Mesenchymal stem cell (in vitro differentiated cells and primary cell): ENCODE results near the gene CTNNA3.

ENCODE experiments used
- DNase-seq: peaks from one replicate; pipeline ENCODE4 v3.0.0-alpha.2; 2013
- H2AFZ ChIP-seq: one replicate; pipeline ENCODE4 v1.6.1; 2013; ENCODE audit warnings: low read depth, mild to moderate bottlenecking, control low read depth, inconsistent platforms, low read length, moderate library complexity
- H2AK5ac ChIP-seq: 2 replicates; pipeline ENCODE4 v1.6.1; 2013; ENCODE audit warnings: low read length, moderate library complexity, mild to moderate bottlenecking, inconsistent platforms; ENCODE audit not compliant: severe bottlenecking
- H2BK120ac ChIP-seq: one replicate; pipeline ENCODE4 v1.6.1; 2013; ENCODE audit warnings: low read depth, mild to moderate bottlenecking, inconsistent platforms, low read length, moderate library complexity
- H2BK12ac ChIP-seq, 2 experiments: one replicate each; pipeline ENCODE4 v1.6.1; 2013; ENCODE audit warnings: inconsistent platforms in 2 of 2, low read length in 2 of 2, mild to moderate bottlenecking in 2 of 2, moderate library complexity in 2 of 2, control low read depth in 1 of 2
- H2BK15ac ChIP-seq: one replicate; pipeline ENCODE4 v1.6.1; 2013; ENCODE audit warnings: mild to moderate bottlenecking, low read depth, inconsistent platforms; ENCODE audit not compliant: poor library complexity, severe bottlenecking
- H2BK5ac ChIP-seq: 2 replicates; pipeline ENCODE4 v1.6.1; 2013; ENCODE audit warnings: low read depth, mild to moderate bottlenecking, low read length, control low read depth, inconsistent platforms; ENCODE audit not compliant: poor library complexity, severe bottlenecking
- H3K14ac ChIP-seq, 2 experiments: one replicate each; pipeline ENCODE4 v1.6.1; 2013; ENCODE audit warnings: inconsistent platforms in 2 of 2, low read length in 2 of 2, control low read depth in 1 of 2, mild to moderate bottlenecking in 1 of 2, moderate library complexity in 1 of 2
- H3K18ac ChIP-seq, 2 experiments: one replicate each; pipeline ENCODE4 v1.6.1; 2013; ENCODE audit warnings: inconsistent platforms in 2 of 2, low read length in 2 of 2, control low read depth in 1 of 2, low read depth in 1 of 2, mild to moderate bottlenecking in 1 of 2
- H3K23ac ChIP-seq, 2 experiments: one replicate each; pipeline ENCODE4 v1.6.1; 2013; ENCODE audit warnings: inconsistent platforms in 2 of 2, low read length in 2 of 2, mild to moderate bottlenecking in 2 of 2, moderate library complexity in 2 of 2, control low read depth in 1 of 2
- H3K27ac ChIP-seq: 2 replicates; pipeline ENCODE4 v1.5.1; 2013; ENCODE audit warnings: mild to moderate bottlenecking, moderate library complexity, low read length, control low read depth, inconsistent platforms; ENCODE audit not compliant: poor library complexity, severe bottlenecking
- H3K27me3 ChIP-seq, 2 experiments: 2 replicates each; pipeline versions ENCODE4 v1.6.1 to v1.7.0; 2013; ENCODE audit warnings: low read length in 2 of 2, mild to moderate bottlenecking in 2 of 2, moderate library complexity in 2 of 2, control low read depth in 1 of 2, inconsistent platforms in 1 of 2; ENCODE audit not compliant: control insufficient read depth in 1 of 2, insufficient read depth in 1 of 2
- H3K36me3 ChIP-seq, 2 experiments: 2 replicates each; pipeline versions ENCODE4 v1.6.1 to v1.7.0; 2013; ENCODE audit warnings: low read length in 2 of 2, control low read depth in 1 of 2, inconsistent platforms in 1 of 2, low read depth in 1 of 2, mild to moderate bottlenecking in 1 of 2; ENCODE audit not compliant: insufficient read depth in 2 of 2, control insufficient read depth in 1 of 2
- H3K4ac ChIP-seq, 2 experiments: one replicate each; pipeline ENCODE4 v1.6.1; 2013; ENCODE audit warnings: inconsistent platforms in 2 of 2, low read length in 2 of 2, mild to moderate bottlenecking in 2 of 2, moderate library complexity in 2 of 2, control low read depth in 1 of 2, low read depth in 1 of 2
- H3K4me1 ChIP-seq: 2 replicates; pipeline ENCODE4 v1.6.1; 2013; ENCODE audit warnings: low read depth, low read length, control low read depth; ENCODE audit not compliant: control insufficient read depth, insufficient read depth
- H3K4me2 ChIP-seq: 2 replicates; pipeline ENCODE4 v1.6.1; 2013; ENCODE audit warnings: low read length, mild to moderate bottlenecking, inconsistent platforms; ENCODE audit not compliant: poor library complexity, severe bottlenecking
- H3K4me3 ChIP-seq, 2 experiments: 2 replicates each; pipeline versions ENCODE4 v1.5.1 to v1.7.0; 2013; ENCODE audit warnings: low read length in 2 of 2, mild to moderate bottlenecking in 2 of 2, control low read depth in 1 of 2, low read depth in 1 of 2; ENCODE audit not compliant: insufficient read depth in 1 of 2
- H3K79me1 ChIP-seq: replicated peaks from 2 replicates; pipeline ENCODE4 v1.6.1; 2013; ENCODE audit warnings: mild to moderate bottlenecking, control low read depth, low read length, inconsistent platforms; ENCODE audit not compliant: poor library complexity, severe bottlenecking
- H3K9ac ChIP-seq: 2 replicates; pipeline ENCODE4 v1.7.0; 2013; ENCODE audit warnings: mild to moderate bottlenecking, low read length, moderate library complexity
- H3K9me3 ChIP-seq: 2 replicates; pipeline ENCODE4 v1.7.0; 2013; ENCODE audit warnings: mild to moderate bottlenecking, low read length; ENCODE audit not compliant: control insufficient read depth
- H4K8ac ChIP-seq: one replicate; pipeline ENCODE4 v1.6.1; 2013; ENCODE audit warnings: inconsistent platforms, mild to moderate bottlenecking, low read length, moderate library complexity
- H4K91ac ChIP-seq: one replicate; pipeline ENCODE4 v1.6.1; 2013; ENCODE audit warnings: mild to moderate bottlenecking, low read length, inconsistent platforms
- WGBS: methylation state at CpG from one replicate; pipeline ENCODE4 v1.1.7; 2013; ENCODE audit warnings: mixed read lengths; 5-methylcytosine and 5-hydroxymethylcytosine counted together

Gene CTNNA3

DNA sequence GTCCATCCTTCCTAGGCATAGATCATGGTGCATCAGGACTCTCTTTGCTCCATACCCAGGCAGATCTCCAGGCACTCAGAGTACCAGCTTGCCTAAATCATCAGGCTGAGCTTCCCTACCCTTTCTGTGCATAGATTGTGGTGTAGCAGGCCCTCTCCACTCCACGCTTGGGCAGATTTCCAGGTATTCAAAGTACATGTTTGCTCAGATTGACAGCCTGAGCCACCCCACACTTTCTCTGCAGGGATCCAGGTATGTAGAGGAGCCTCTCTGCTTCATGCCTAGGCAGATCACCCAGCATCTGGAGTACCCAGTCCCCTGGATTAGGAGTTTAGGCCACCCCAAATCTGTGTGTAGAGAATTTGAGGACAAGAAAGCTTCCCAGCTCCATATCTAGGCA is 1727.6 kb downstream of the CTNNA3 start:
- no peaks in the 10 kb centered on the region for H3K79me1 ChIP-seq
- no peak overlapping the region for H4K91ac ChIP-seq
- H2BK15ac ChIP-seq: no peak overlapping the region
- no peak overlapping the region for H3K9ac ChIP-seq
- WGBS: 73% methylated on average over 1 of the region's 1 CpG
- no peak overlapping the region for H3K4me3 ChIP-seq
- H3K4me2 ChIP-seq: no peak overlapping the region
- no peak overlapping the region for H2BK12ac ChIP-seq
- H3K27me3 ChIP-seq: no peaks in the 10 kb centered on the region
- H3K36me3 ChIP-seq: no peaks in the 10 kb centered on the region
- no peak overlapping the region for H3K18ac ChIP-seq
- no peak overlapping the region for H3K4ac ChIP-seq
- H3K23ac ChIP-seq: no peak overlapping the region
- H3K27ac ChIP-seq: no peak overlapping the region
- H3K14ac ChIP-seq: no peak overlapping the region
- no peaks in the 10 kb centered on the region for H3K4me1 ChIP-seq
- no peak overlapping the region for H4K8ac ChIP-seq
- H2BK120ac ChIP-seq: no peak overlapping the region
- no peak for DNase-seq
- H3K9me3 ChIP-seq: peaks cover 16% of the 10 kb centered on the region
- H2BK5ac ChIP-seq: no peak overlapping the region
- no peak overlapping the region for H2AFZ ChIP-seq
- H2AK5ac ChIP-seq: no peak overlapping the region

DNA sequence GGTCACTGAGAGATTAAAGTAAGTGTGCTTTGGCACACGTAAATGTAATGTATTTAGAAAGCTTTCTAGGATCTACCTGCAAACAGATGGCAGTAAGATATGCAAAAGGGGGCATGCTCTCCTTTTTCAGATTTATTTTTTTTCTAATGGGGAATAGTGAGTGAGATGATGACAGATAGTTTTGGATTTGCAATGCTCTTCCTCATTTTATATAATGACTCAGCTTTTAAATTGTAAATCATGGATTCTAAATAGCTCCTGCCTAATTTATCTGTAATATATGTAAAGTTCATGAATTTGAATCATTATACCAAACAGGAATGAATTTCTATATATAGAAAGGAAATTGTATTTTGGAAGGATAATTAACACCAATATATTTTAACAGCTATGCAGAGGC is 1731.8 kb downstream of the CTNNA3 start:
- no peak overlapping the region for H3K14ac ChIP-seq
- H3K4me2 ChIP-seq: no peak overlapping the region
- DNase-seq: no peak
- H4K8ac ChIP-seq: no peak overlapping the region
- H3K18ac ChIP-seq: no peak overlapping the region
- no peak overlapping the region for H2BK12ac ChIP-seq
- no peak overlapping the region for H2AK5ac ChIP-seq
- no peak overlapping the region for H3K23ac ChIP-seq
- H3K4ac ChIP-seq: no peak overlapping the region
- WGBS: 78% methylated on average over 1 of the region's 1 CpG
- no peak overlapping the region for H2BK120ac ChIP-seq
- H3K79me1 ChIP-seq: no peaks in the 10 kb centered on the region
- no peak overlapping the region for H2BK15ac ChIP-seq
- no peak overlapping the region for H3K4me3 ChIP-seq
- H2AFZ ChIP-seq: no peak overlapping the region
- H3K9me3 ChIP-seq: peaks cover 15% of the 10 kb centered on the region
- no peak overlapping the region for H2BK5ac ChIP-seq
- no peaks in the 10 kb centered on the region for H3K27me3 ChIP-seq
- H4K91ac ChIP-seq: no peak overlapping the region
- no peak overlapping the region for H3K27ac ChIP-seq
- no peaks in the 10 kb centered on the region for H3K36me3 ChIP-seq
- H3K9ac ChIP-seq: no peak overlapping the region
- H3K4me1 ChIP-seq: no peaks in the 10 kb centered on the region

DNA sequence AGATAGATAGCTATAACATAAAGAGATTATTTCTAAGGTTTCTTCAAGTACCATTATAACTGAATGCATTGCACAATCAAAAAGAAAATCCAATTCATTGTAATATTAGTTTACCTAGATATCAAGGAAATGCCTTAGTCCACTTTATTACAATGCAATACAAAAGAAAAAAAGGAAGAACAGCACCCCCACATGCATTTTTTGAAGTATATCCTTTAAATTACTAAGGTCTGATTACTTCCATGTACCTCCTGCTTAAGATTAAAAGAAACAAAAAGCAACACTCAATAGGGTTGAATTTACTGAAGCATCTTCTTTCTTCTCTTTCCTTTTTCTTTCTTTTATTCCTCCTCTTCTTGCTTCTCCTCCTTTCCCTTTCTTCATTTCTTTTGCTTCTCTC is 1743.9 kb downstream of the CTNNA3 start:
- no peak overlapping the region for H3K4me2 ChIP-seq
- H2BK12ac ChIP-seq: no peak overlapping the region
- no peak overlapping the region for H2BK5ac ChIP-seq
- no peak overlapping the region for H2AK5ac ChIP-seq
- H3K4ac ChIP-seq: no peak overlapping the region
- H3K27ac ChIP-seq: no peak overlapping the region
- no peak overlapping the region for H3K4me3 ChIP-seq
- H3K14ac ChIP-seq: no peak overlapping the region
- no peak overlapping the region for H3K18ac ChIP-seq
- H3K9me3 ChIP-seq: peaks cover 5% of the 10 kb centered on the region
- H3K9ac ChIP-seq: no peak overlapping the region
- no peak overlapping the region for H4K91ac ChIP-seq
- no peak overlapping the region for H2BK120ac ChIP-seq
- no peaks in the 10 kb centered on the region for H3K36me3 ChIP-seq
- H3K4me1 ChIP-seq: no peaks in the 10 kb centered on the region
- H3K23ac ChIP-seq: no peak overlapping the region
- no peak overlapping the region for H2AFZ ChIP-seq
- no peaks in the 10 kb centered on the region for H3K27me3 ChIP-seq
- H4K8ac ChIP-seq: no peak overlapping the region
- no peak overlapping the region for H2BK15ac ChIP-seq
- no peaks in the 10 kb centered on the region for H3K79me1 ChIP-seq
- no peak for DNase-seq

DNA sequence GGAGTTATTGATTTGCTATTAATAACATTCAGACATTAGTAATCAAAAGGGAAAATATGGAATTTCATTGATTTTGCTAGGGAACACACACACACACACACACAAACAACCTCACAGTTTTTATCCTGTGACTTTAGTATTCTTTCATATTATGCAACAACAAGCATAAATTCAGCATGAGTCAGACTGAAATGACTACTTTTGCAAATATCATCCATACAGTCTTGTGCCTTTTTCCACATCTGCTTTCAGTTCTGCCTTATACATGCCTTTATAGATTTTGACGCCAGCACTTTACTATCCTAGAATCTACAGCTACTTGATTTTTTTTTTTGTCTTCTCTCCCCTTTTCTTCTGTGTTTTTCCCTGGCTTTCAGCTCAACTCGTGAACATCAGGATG is 1745.9 kb downstream of the CTNNA3 start:
- Histone ChIP-seq H3K4ac (no peak overlapping the region), H4K8ac (no peak overlapping the region), H3K27ac (no peak overlapping the region), H2AK5ac (no peak overlapping the region), H3K27me3 (no peaks in the 10 kb centered on the region), H3K14ac (no peak overlapping the region), H2AFZ (no peak overlapping the region), H2BK5ac (no peak overlapping the region), H2BK120ac (no peak overlapping the region), H2BK12ac (no peak overlapping the region), H3K4me3 (no peak overlapping the region), H3K23ac (no peak overlapping the region), H3K36me3 (no peaks in the 10 kb centered on the region), H2BK15ac (no peak overlapping the region), H3K18ac (no peak overlapping the region), H3K79me1 (no peaks in the 10 kb centered on the region), H3K4me1 (no peaks in the 10 kb centered on the region), H3K9ac (no peak overlapping the region), H4K91ac (no peak overlapping the region), H3K9me3 (peaks cover 5% of the 10 kb centered on the region), H3K4me2 (no peak overlapping the region)
- peak; percentile 3 for DNase-seq
- 69% methylated on average over 2 of the region's 2 CpGs for WGBS
